ENCODE measurements around the gene SPACA6.

SPACA6 gene

DNA sequence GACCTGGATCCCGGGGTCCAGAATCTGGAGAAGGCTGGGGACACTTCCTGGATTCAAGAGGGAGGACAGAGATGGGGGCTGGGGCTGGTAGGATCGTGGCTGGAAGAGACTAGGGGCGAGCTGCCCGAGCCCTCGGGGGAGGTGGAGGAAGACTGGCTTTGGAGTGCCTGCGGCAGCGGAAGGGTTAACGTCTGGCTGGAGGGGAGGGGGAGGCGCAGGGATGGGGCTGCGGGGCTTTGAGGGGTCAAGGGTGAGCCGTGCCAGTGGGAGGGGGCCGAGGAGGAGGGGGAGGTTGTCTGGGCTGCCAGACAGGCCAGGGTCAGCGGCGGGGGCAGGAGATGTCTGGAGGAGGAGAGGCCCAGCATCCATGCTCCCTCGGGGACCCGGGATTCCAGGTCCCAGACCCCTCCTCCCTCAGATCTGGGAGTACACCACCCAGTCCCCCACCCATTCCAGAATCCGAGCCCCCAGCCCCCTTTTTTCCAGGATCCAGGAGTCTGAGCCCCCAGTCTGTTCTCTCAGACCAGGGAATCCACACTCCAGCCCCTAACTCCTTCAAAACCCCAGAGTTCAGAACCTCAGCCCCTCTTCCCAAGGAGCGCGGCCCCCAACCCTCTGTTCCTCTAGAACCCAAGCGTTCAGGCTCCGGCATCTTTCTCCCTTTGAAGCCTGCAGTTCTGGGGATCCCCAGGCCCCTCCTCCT, 3.2 kb upstream of the SPACA6 start:
- H3K4me1 ChIP-seq (ENCODE audit: control insufficient read depth, insufficient read depth, low read length): peaks cover 46% of the 10 kb centered on the region
- peak overlapping the region; percentile 92 to 95 for H3K4me3 ChIP-seq (ENCODE audit: low read length in 2 of 2)
- H3K9me3 ChIP-seq (ENCODE audit: control insufficient read depth in 2 of 2, low read length in 2 of 2): no peaks in the 10 kb centered on the region
- H3K36me3 ChIP-seq (ENCODE audit: control insufficient read depth in 2 of 2, insufficient read depth in 2 of 2, low read length in 2 of 2): peaks cover 5 to 20% of the 10 kb centered on the region in 2 donors
- no peaks in the 10 kb centered on the region for H3K27me3 ChIP-seq (ENCODE audit: control insufficient read depth in 1 of 2, insufficient read depth in 2 of 2, low read length in 2 of 2)
- peak overlapping the region; percentile 92 for H3K27ac ChIP-seq (ENCODE audit: low read length)
- H3K9ac ChIP-seq (ENCODE audit: low read length in 2 of 2): peak overlapping the region; percentile 86 to 91

DNA sequence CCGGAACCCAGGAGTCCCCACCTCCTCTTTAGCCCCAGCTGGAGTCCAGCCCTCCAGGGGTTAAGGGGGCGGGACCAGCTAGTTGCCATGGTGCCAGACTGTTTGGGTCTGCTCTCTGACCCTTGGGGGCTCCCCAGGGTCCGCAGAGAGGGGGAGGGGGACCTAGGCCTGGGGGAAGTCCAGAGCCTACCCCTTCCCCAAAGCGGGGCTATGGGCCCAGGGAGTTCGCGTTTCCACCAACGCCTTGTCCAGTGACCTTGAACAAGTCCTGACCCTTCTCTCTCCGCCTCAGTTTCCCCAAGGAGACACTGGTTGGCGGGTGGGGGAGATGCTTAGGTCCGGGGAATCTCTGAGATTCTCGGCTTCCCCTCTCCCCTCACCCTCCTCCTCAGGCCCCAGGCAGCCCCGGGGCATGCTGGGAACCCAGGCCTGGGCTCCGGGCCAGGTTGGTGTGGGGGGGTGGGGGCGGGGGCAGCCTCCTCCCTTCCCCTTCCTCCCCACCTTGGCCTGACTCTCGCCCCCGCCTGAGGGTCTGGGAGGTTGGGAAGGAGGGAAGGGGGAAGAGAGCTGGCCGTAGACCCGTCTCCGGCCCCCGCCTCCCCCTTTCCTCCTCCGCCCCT, 2.6 kb upstream of the SPACA6 start:
- no peaks in the 10 kb centered on the region for H3K27me3 ChIP-seq (ENCODE audit: control insufficient read depth in 1 of 2, insufficient read depth in 2 of 2, low read length in 2 of 2)
- H3K9me3 ChIP-seq (ENCODE audit: control insufficient read depth in 2 of 2, low read length in 2 of 2): no peaks in the 10 kb centered on the region
- H3K4me1 ChIP-seq (ENCODE audit: control insufficient read depth, insufficient read depth, low read length): peaks cover 46% of the 10 kb centered on the region
- H3K36me3 ChIP-seq (ENCODE audit: control insufficient read depth in 2 of 2, insufficient read depth in 2 of 2, low read length in 2 of 2): peaks cover 12 to 26% of the 10 kb centered on the region in 2 donors
- H3K4me3 ChIP-seq (ENCODE audit: low read length in 2 of 2): peak overlapping the region; percentile 92 to 95
- peak overlapping the region; percentile 92 for H3K27ac ChIP-seq (ENCODE audit: low read length)
- H3K9ac ChIP-seq (ENCODE audit: low read length in 2 of 2): peak overlapping the region; percentile 86 to 91

DNA sequence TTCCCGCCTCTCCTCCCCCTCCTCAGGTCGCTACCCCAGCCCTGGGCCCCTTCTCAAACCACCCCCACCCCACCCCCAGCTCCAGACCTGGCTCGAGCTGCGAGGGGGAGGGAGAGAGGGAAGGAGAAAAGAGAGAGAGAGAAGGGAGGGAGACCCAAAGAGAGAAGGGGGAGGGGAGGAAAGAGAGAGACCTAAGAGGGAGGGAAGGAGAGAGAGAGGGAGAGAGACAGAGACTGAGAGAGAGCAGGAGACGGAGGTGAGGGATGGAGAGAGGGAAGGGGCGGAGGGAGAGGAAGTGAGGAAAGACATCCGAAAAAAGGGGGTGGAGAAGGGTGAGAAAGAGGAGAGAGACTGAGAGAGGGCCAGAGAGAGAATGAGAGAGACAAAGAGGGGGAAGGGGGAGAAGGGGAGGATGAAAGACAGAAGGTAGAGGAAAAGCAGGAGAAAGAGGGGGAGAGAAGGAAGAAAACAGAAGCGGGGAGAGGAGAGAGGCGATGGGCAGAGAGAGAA, 2.0 kb upstream of the SPACA6 start:
- Histone ChIP-seq H3K27me3 (ENCODE audit: control insufficient read depth in 1 of 2, insufficient read depth in 2 of 2, low read length in 2 of 2) (no peaks in the 10 kb centered on the region), H3K9me3 (ENCODE audit: control insufficient read depth in 2 of 2, low read length in 2 of 2) (no peaks in the 10 kb centered on the region), H3K4me3 (ENCODE audit: low read length in 2 of 2) (peak overlapping the region; percentile 92 to 95), H3K27ac (ENCODE audit: low read length) (peak overlapping the region; percentile 92), H3K9ac (ENCODE audit: low read length in 2 of 2) (peak overlapping the region; percentile 71 to 86), H3K36me3 (ENCODE audit: control insufficient read depth in 2 of 2, insufficient read depth in 2 of 2, low read length in 2 of 2) (peaks cover 17 to 31% of the 10 kb centered on the region in 2 donors), H3K4me1 (ENCODE audit: control insufficient read depth, insufficient read depth, low read length) (peaks cover 46% of the 10 kb centered on the region)

DNA sequence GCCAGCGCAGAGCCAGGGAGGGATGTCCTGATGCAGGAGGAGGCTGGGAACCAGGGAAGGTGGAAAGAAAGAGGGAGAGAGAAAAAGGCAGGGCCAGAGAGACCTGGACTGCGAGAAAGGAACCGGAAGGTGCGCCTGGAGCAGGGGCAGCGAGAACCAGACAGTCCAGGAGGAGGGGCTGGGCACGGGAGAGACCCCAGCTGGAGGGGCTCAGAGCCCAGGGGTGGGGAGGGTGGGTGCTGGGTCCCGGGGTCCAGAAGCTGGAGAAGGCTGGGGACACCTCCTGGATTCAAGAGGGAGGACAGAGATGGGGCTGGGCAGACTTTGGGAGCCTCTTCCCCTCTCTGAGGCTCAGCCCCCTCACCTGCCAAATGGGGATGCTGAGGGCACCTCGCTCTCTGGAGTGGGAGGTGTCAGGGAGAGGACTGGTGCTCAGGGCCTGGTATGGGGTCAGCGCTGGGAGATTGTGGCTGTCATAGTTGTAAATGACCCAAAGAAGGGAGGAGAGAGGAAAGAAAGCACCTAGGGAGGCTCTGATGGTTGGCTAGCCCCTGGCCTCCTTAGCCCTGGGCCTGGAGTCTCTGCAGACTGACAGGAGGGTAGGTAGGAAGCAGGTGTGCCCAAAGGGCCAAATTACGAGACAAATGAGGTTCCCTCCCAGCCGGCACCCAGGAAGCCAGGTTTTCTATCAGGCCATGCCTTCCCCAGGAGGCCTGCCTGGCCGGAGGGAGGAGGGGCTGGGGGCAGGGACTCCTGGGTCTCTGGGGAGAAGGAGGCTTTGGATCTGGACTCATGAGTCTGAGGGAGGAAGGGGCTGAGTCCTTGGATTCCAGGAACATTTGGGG, 1.3 kb upstream of the SPACA6 start:
- H3K9ac ChIP-seq (ENCODE audit: low read length in 2 of 2): peak overlapping the region; percentile 71 to 86

DNA sequence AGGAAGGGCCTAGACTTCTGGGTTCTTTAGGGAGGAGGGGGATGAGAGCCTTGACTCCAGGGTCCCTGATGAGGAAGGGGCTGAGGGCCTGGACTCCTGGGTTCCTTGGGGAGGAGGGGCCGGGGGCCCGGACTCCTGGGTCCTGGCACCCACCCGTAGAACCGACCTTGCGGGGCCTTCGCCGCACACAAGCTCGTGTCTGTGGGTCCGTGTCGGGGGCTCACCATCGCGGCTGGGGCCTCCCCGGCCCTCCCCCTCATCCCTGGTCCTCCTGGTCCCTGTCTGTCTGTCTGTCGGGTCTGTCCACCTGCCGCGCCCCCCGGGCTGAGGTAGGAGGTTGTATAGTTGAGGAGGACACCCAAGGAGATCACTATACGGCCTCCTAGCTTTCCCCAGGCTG, 662 bp upstream of the SPACA6 start:
- H3K4me3 ChIP-seq (ENCODE audit: low read length in 2 of 2): peak overlapping the region; percentile 92 to 95
- peak overlapping the region; percentile 13 to 63 for H3K9ac ChIP-seq (ENCODE audit: low read length in 2 of 2)
- peaks cover 20 to 41% of the 10 kb centered on the region in 2 donors for H3K36me3 ChIP-seq (ENCODE audit: control insufficient read depth in 2 of 2, insufficient read depth in 2 of 2, low read length in 2 of 2)
- peaks cover 43% of the 10 kb centered on the region for H3K4me1 ChIP-seq (ENCODE audit: control insufficient read depth, insufficient read depth, low read length)
- no peaks in the 10 kb centered on the region for H3K27me3 ChIP-seq (ENCODE audit: control insufficient read depth in 1 of 2, insufficient read depth in 2 of 2, low read length in 2 of 2)
- no peaks in the 10 kb centered on the region for H3K9me3 ChIP-seq (ENCODE audit: control insufficient read depth in 2 of 2, low read length in 2 of 2)
- peak overlapping the region; percentile 60 for H3K27ac ChIP-seq (ENCODE audit: low read length)

More for the DNA sequence above, 1.3 kb upstream of the SPACA6 start:
- Histone ChIP-seq H3K4me1 (ENCODE audit: control insufficient read depth, insufficient read depth, low read length) (peaks cover 46% of the 10 kb centered on the region), H3K27ac (ENCODE audit: low read length) (peak overlapping the region; percentile 92), H3K27me3 (ENCODE audit: control insufficient read depth in 1 of 2, insufficient read depth in 2 of 2, low read length in 2 of 2) (no peaks in the 10 kb centered on the region), H3K36me3 (ENCODE audit: control insufficient read depth in 2 of 2, insufficient read depth in 2 of 2, low read length in 2 of 2) (peaks cover 19 to 34% of the 10 kb centered on the region in 2 donors), H3K9me3 (ENCODE audit: control insufficient read depth in 2 of 2, low read length in 2 of 2) (no peaks in the 10 kb centered on the region), H3K4me3 (ENCODE audit: low read length in 2 of 2) (peak overlapping the region; percentile 92 to 95)

DNA sequence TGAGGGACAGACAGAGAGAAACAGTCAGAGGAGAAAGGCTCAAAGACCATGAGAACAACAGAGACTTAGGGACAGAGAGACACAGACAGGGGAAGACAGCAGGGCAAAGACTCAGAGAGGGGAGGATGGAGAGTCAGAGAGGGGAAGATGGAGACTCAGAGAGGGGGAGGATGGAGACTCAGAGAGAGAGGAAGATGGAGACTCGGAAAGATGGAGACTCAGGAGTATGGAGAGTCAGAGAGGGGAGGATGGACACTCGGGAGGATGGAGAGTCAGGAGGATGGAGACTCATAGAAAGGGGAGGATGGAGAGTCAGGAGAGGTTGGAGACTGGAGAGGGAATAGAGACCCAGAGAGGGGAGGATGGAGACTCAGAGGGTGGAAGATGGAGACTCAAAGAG, 689 bp downstream of the SPACA6 start:
- Histone ChIP-seq H3K36me3 (ENCODE audit: control insufficient read depth in 2 of 2, insufficient read depth in 2 of 2, low read length in 2 of 2) (peaks cover 20 to 54% of the 10 kb centered on the region in 2 donors), H3K9ac (ENCODE audit: low read length in 2 of 2) (no peak overlapping the region), H3K9me3 (ENCODE audit: control insufficient read depth in 2 of 2, low read length in 2 of 2) (no peaks in the 10 kb centered on the region), H3K27ac (ENCODE audit: low read length) (peak overlapping the region; percentile 60), H3K4me1 (ENCODE audit: control insufficient read depth, insufficient read depth, low read length) (peaks cover 30% of the 10 kb centered on the region), H3K4me3 (ENCODE audit: low read length in 2 of 2) (no peak overlapping the region), H3K27me3 (ENCODE audit: control insufficient read depth in 1 of 2, insufficient read depth in 2 of 2, low read length in 2 of 2) (no peaks in the 10 kb centered on the region)

DNA sequence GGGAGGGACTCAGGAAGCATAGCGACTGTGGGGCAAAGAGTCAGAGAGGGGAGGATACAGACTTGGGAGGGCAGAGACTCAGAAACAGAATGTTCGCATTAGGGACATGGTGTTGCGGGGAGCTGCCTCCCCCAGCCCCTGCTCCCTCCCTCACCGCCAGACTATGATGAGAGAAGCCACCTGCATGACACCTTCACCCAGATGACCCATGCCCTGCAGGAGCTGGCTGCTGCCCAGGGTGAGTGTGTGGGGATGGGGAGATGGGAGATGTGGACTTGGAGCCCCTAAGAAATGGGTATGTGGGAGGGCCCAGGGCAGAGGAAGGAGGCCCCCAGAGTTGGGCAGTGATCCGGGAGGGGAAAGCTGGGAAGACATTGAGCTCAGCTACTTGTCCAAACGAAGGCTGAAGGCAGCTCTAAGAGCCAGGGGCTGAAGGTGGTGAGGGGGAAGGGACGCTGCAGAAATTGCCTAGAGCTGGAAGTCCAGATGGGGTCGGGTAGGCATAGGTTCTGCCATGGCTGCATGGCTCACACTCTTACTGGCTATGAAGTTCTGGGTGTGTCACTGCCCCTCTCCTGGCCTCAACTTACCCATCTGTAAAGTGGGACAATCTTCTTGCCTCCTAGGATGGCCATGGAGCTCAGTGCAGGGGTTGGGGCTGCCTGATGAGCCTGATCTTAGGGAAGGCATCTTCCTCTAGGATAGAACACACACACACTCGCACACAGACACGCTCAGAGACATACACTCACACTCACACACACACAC, 1.4 kb downstream of the SPACA6 start:
- H3K4me1 ChIP-seq (ENCODE audit: control insufficient read depth, insufficient read depth, low read length): peaks cover 30% of the 10 kb centered on the region
- peaks cover 20 to 58% of the 10 kb centered on the region in 2 donors for H3K36me3 ChIP-seq (ENCODE audit: control insufficient read depth in 2 of 2, insufficient read depth in 2 of 2, low read length in 2 of 2)
- no peak overlapping the region for H3K4me3 ChIP-seq (ENCODE audit: low read length in 2 of 2)
- no peaks in the 10 kb centered on the region for H3K27me3 ChIP-seq (ENCODE audit: control insufficient read depth in 1 of 2, insufficient read depth in 2 of 2, low read length in 2 of 2)
- H3K9ac ChIP-seq (ENCODE audit: low read length in 2 of 2): no peak overlapping the region
- H3K9me3 ChIP-seq (ENCODE audit: control insufficient read depth in 2 of 2, low read length in 2 of 2): no peaks in the 10 kb centered on the region
- H3K27ac ChIP-seq (ENCODE audit: low read length): peak overlapping the region; percentile 60

DNA sequence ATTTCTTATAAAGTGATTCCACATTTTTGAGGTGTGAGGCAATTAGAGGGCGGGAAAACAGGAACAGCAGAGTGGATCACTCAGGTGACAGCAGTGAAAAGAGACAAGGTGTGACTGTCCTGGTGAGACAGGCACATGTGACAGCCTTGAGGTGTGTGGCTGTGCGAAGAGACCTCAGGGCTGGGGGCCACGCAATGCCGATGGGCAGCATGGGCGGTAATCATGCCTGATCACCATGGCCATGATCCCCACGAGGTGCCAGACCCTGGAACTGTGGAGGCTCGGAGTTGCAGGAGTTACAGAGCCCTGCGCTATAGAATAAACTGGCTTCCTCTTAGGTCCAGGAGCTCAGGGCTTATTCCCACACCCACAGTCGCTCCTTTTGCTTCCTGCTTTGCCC, 2.0 kb downstream of the SPACA6 start:
- Histone ChIP-seq H3K9ac (ENCODE audit: low read length in 2 of 2) (no peak overlapping the region), H3K27me3 (ENCODE audit: control insufficient read depth in 1 of 2, insufficient read depth in 2 of 2, low read length in 2 of 2) (no peaks in the 10 kb centered on the region), H3K9me3 (ENCODE audit: control insufficient read depth in 2 of 2, low read length in 2 of 2) (no peaks in the 10 kb centered on the region), H3K36me3 (ENCODE audit: control insufficient read depth in 2 of 2, insufficient read depth in 2 of 2, low read length in 2 of 2) (peaks cover 20 to 58% of the 10 kb centered on the region in 2 donors), H3K27ac (ENCODE audit: low read length) (no peak overlapping the region), H3K4me3 (ENCODE audit: low read length in 2 of 2) (no peak overlapping the region), H3K4me1 (ENCODE audit: control insufficient read depth, insufficient read depth, low read length) (peaks cover 30% of the 10 kb centered on the region)

DNA sequence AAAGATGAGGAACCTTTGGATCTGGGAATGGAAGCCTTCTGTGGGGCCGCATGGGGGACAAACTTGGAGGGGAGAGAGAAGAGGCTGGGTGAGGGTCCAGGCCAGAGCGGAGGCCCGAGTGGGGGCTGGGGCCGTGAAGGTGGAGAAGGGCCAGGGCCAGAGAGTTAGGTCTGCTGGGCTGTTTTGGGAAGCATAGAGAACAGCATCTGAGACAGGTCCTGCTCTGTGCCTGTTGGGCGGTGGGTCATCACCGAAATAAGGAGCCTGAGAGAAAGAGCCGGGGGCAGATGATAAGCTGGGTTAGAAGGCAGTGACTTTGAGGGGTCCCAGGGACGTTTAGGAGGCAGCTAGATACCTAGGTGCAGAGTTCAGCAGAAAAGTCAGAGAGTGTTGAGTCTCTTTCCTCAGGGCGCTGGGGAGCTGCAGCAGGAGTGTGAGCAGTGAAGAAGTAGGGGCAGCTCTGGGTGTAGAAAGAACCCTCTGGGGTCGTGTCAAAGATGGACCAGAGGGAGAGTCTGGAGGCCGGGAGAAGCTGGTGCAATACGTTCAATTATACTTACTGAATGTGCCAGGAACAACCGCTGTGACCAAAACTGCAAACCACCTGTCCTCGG, 2.7 kb downstream of the SPACA6 start:
- Histone ChIP-seq H3K9me3 (ENCODE audit: control insufficient read depth in 2 of 2, low read length in 2 of 2) (no peaks in the 10 kb centered on the region), H3K4me3 (ENCODE audit: low read length in 2 of 2) (no peak overlapping the region), H3K9ac (ENCODE audit: low read length in 2 of 2) (no peak overlapping the region), H3K4me1 (ENCODE audit: control insufficient read depth, insufficient read depth, low read length) (peaks cover 30% of the 10 kb centered on the region), H3K36me3 (ENCODE audit: control insufficient read depth in 2 of 2, insufficient read depth in 2 of 2, low read length in 2 of 2) (peaks cover 20 to 58% of the 10 kb centered on the region in 2 donors), H3K27me3 (ENCODE audit: control insufficient read depth in 1 of 2, insufficient read depth in 2 of 2, low read length in 2 of 2) (no peaks in the 10 kb centered on the region), H3K27ac (ENCODE audit: low read length) (no peak overlapping the region)
